Measurements from ENCODE around the gene PSMB4. TPM values are rescaled to one million over a fixed set of nuclear protein-coding genes. Genes with fewer than 3 reads are reported as not detected.
A peak's percentile ranks its signal among the peaks of the same experiment; 100 is the strongest.
"Not testable (repeated sequence)": the region's sequence is repeated elsewhere in the genome, so short reads cannot be mapped to it uniquely, and the experiment has no call there.

PSMB4 gene
- total RNA-seq, 1 donor from 2014 or later: 222 TPM

DNA sequence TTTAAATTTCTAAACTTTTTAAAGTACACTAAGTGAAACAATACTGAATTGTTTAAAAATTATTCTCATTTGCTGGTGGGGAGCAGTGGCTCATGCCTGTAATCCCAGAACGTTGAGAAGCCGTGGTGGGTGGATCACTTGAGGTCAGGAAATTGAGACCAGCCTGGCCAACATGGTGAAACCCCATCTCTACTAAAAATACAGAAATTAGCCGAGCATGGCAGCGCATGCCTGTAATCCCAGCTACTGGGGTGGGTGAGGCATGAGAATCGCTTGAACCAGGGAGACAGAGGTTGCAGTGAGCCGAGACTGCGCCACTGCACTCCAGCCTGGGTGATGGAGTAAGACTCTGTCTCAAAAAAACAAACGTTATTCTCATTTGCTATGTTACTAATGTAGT is 38.0 kb downstream of the PSMB4 start:
- DNase-seq (ENCODE audit: low spot score): not testable (repeated sequence)

DNA sequence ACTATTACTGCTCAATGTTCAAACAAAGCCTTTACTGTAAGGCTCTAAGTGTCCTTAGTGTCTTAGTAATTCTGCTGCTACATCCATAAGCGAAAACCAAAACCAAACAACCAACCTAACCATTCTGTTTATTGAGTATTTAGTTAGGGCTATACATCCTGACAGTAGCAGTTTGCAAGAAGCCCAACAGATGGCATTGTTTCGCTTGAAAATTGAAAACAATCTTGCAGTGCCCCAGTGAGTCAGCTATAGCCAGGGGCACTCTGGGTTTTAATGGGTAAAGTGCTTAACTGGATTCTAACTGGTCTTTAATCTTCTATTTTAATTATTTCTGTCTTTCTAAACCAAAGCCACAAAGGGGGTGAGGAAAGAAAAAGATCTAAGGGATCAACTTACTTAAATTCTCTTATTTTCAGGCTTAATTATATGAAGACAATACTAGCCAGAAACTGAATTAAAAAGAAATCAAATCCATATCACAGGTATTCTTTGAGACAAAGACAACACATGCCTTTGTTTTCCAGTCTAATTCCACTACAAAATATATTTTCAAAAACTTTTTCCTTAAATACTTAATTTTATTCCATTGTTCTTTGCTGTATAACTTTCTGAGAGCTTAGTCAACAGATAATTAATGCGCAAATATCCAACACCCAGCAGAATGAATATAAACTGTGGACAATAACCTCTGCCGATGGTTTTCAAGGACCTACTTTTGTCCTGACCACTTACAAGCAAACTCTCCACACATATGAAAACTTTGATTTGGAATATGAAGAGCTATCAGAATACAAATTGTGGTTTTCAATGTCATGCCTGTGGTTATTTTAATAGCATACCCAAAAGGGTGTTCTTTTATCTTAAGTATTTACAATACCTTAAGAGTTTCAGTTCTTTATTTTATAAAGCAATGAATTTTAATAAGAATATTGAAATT is 44.7 kb downstream of the PSMB4 start:
- DNase-seq (ENCODE audit: low spot score): peak; percentile 85

GRCh38 chr1:151444783-151445177 is 45.4 kb downstream of the PSMB4 start:
- DNase-seq (ENCODE audit: low spot score): no peak

GRCh38 chr1:151447696-151448095 is 48.3 kb downstream of the PSMB4 start:
- no peak for DNase-seq (ENCODE audit: low spot score)

Other genes starting within 250 kb of the PSMB4 start
- 2.2 TPM for gene TNFAIP8L2, start 242.9 kb upstream of the PSMB4 start, total RNA-seq (ENCODE audit: insufficient read depth, low replicate concordance)
- gene LYSMD1, start 233.7 kb upstream of the PSMB4 start, total RNA-seq (ENCODE audit: insufficient read depth, low replicate concordance): 4.8 TPM
- gene SCNM1, start 233.4 kb upstream of the PSMB4 start, total RNA-seq (ENCODE audit: insufficient read depth, low replicate concordance): 10.1 TPM
- not detected for gene TMOD4, start 223.6 kb upstream of the PSMB4 start, total RNA-seq (ENCODE audit: insufficient read depth, low replicate concordance)
- gene VPS72, start 209.4 kb upstream of the PSMB4 start, total RNA-seq (ENCODE audit: insufficient read depth, low replicate concordance): 61.4 TPM
- gene PIP5K1A, start 201.0 kb upstream of the PSMB4 start, total RNA-seq (ENCODE audit: insufficient read depth, low replicate concordance): 61.9 TPM
- gene PSMD4, start 144.8 kb upstream of the PSMB4 start, total RNA-seq (ENCODE audit: insufficient read depth, low replicate concordance): 134 TPM
- 11.1 TPM for gene ZNF687, start 117.3 kb upstream of the PSMB4 start, total RNA-seq (ENCODE audit: insufficient read depth, low replicate concordance)
- 44.3 TPM for gene PI4KB, start 72.2 kb upstream of the PSMB4 start, total RNA-seq (ENCODE audit: insufficient read depth, low replicate concordance)
- 14.0 TPM for gene RFX5, start 52.3 kb upstream of the PSMB4 start, total RNA-seq (ENCODE audit: insufficient read depth, low replicate concordance)
- gene SELENBP1, start 26.9 kb upstream of the PSMB4 start, total RNA-seq (ENCODE audit: insufficient read depth, low replicate concordance): 39.5 TPM
- 39.5 TPM for gene POGZ, start 59.9 kb downstream of the PSMB4 start, total RNA-seq (ENCODE audit: insufficient read depth, low replicate concordance)
- gene CGN, start 111.8 kb downstream of the PSMB4 start, total RNA-seq (ENCODE audit: insufficient read depth, low replicate concordance): 5.3 TPM
- 25.5 TPM for gene TUFT1, start 140.7 kb downstream of the PSMB4 start, total RNA-seq (ENCODE audit: insufficient read depth, low replicate concordance)
- 47.4 TPM for gene SNX27, start 212.5 kb downstream of the PSMB4 start, total RNA-seq (ENCODE audit: insufficient read depth, low replicate concordance)

All from umbilical cord (tissue), 2 donors.